GM18517 (cell line): Measurements from ENCODE around the gene CCDC83.
"Not testable (repeated sequence)": the region's sequence is repeated elsewhere in the genome, so short reads cannot be mapped to it uniquely, and the experiment has no call there.

Experiments
- ATAC-seq: cut with Tn5 transposase; IDR thresholded peaks from one replicate; pipeline ENCODE4 v1.9.1; 2021; ENCODE audit warnings: mild to moderate bottlenecking, moderate library complexity; ENCODE audit not compliant: unreplicated experiment

CCDC83 gene

GRCh38 chr11:85886089-85887056 is 31.2 kb downstream of the CCDC83 start:
- ATAC-seq: no peak

GRCh38 chr11:85889108-85889507 is 33.9 kb downstream of the CCDC83 start:
- ATAC-seq: no peak

- no peak for ATAC-seq
Measured at GRCh38 chr11:85889676-85890579, 34.7 kb downstream of the CCDC83 start.

GRCh38 chr11:85893395-85893794 is 38.2 kb downstream of the CCDC83 start:
- ATAC-seq: no peak

- ATAC-seq: no peak
Measured at GRCh38 chr11:85896876-85897275, 41.7 kb downstream of the CCDC83 start.

- no peak for ATAC-seq
Measured at GRCh38 chr11:85898456-85898855, 43.3 kb downstream of the CCDC83 start.

GRCh38 chr11:85902353-85902752 is 47.2 kb downstream of the CCDC83 start:
- ATAC-seq: no peak

- no peak for ATAC-seq
Measured at GRCh38 chr11:85903406-85903805, 48.2 kb downstream of the CCDC83 start.

GRCh38 chr11:85903811-85904210 is 48.6 kb downstream of the CCDC83 start:
- no peak for ATAC-seq

- no peak for ATAC-seq
Measured at GRCh38 chr11:85912414-85912813, 57.2 kb downstream of the CCDC83 start.

GRCh38 chr11:85913513-85913912 is 58.3 kb downstream of the CCDC83 start:
- ATAC-seq: no peak

GRCh38 chr11:85914425-85914824 is 59.2 kb downstream of the CCDC83 start:
- ATAC-seq: no peak

- no peak for ATAC-seq
Measured at GRCh38 chr11:85918910-85919794, 64.0 kb downstream of the CCDC83 start.

- ATAC-seq: peak; percentile 98
Measured at GRCh38 chr11:85922367-85922766, 67.2 kb downstream of the CCDC83 start.

GRCh38 chr11:85923455-85923854 is 68.3 kb downstream of the CCDC83 start:
- ATAC-seq: no peak

- not testable (repeated sequence) for ATAC-seq
Measured at GRCh38 chr11:85926653-85927214, 71.6 kb downstream of the CCDC83 start.

- ATAC-seq: no peak
Measured at GRCh38 chr11:85930879-85931366, 75.7 kb downstream of the CCDC83 start.

GRCh38 chr11:85934596-85935169 is 79.5 kb downstream of the CCDC83 start:
- no peak for ATAC-seq

GRCh38 chr11:85935751-85936150 is 80.6 kb downstream of the CCDC83 start:
- ATAC-seq: no peak

- no peak for ATAC-seq
Measured at GRCh38 chr11:85937835-85938234, 82.7 kb downstream of the CCDC83 start.
